K562 (cell line): ENCODE data around the gene FHL1. TPM values are rescaled to one million over a fixed set of nuclear protein-coding genes. Genes with fewer than 3 reads are reported as not detected.

Experiments
- ATAC-seq: fragments of 200-7000 bp; cut with Tn5 transposase; 3 replicates; pipeline ENCODE4 v1.9.1; 2020; ENCODE audit warnings: moderate library complexity
- BruUV-seq: library from RNA; stranded (reverse); fragments of 400-500 nt; replicated peaks from 2 replicates; lab custom pipeline; 2021; lab: Mats Ljungman, UMichigan
- CTCF ChIA-PET: fragments of 300-600 bp; formaldehyde crosslinking; extraction: SDS; loops from one replicate; lab custom pipeline; 2021; ENCODE audit warnings: low intra/inter-chr PET ratio; lab: Yijun Ruan, JAX
- POLR2A ChIA-PET: fragments of 300-600, 350-650 bp; sonication (Branson Sonifier 250); formaldehyde crosslinking; extraction: SDS; loops from one replicate; lab custom pipeline; 2021; ENCODE audit warnings: antibody characterized with exemption, inconsistent platforms; lab: Yijun Ruan, JAX
- DNase-seq, 4 experiments: peaks; one replicate each; pipeline versions ENCODE4 v3.0.0 to v3.0.0-alpha.2; 2011 to 2018; ENCODE audit warnings: low spot score in 3 of 4, mixed read lengths in 3 of 4; ENCODE audit errors: extremely low read depth in 1 of 4
- FAIRE-seq: peaks from 2 replicates; lab custom pipeline; 2011; peaks lifted over from hg19 to GRCh38; lab: Jason Lieb, UNC
- H2AFZ ChIP-seq: 2 replicates; pipeline ENCODE4 v1.6.0; 2011; ENCODE audit warnings: low read depth, low read length, control low read depth, inconsistent platforms
- H3K27ac ChIP-seq: fragments of 200-600 bp; 3 replicates; pipeline ENCODE4 v1.8.0; 2011; ENCODE audit warnings: low read depth, mild to moderate bottlenecking, control low read depth, inconsistent platforms, low read length, moderate library complexity, mixed read lengths; ENCODE audit errors: extremely low read depth
- H3K27me3 ChIP-seq, 2 experiments: fragments of 300-600 bp in 1 of 2; 2 replicates in 1 of 2; 3 replicates in 1 of 2; pipeline versions ENCODE4 v1.6.0 to v1.8.0; 2011; ENCODE audit warnings: inconsistent platforms in 2 of 2, low read length in 2 of 2, mild to moderate bottlenecking in 1 of 2, mixed read lengths in 1 of 2, moderate library complexity in 1 of 2; ENCODE audit not compliant: control insufficient read depth in 2 of 2, insufficient read depth in 2 of 2
- H3K36me3 ChIP-seq: fragments of 300-600 bp; 3 replicates; pipeline ENCODE4 v1.8.0; 2011; ENCODE audit warnings: mild to moderate bottlenecking, low read length, inconsistent platforms; ENCODE audit not compliant: control insufficient read depth, insufficient read depth
- H3K4me1 ChIP-seq, 2 experiments: fragments of 200-600 bp in 1 of 2; replicated peaks in 1 of 2; 2 replicates in 1 of 2; 3 replicates in 1 of 2; pipeline versions ENCODE4 v1.5.1 to v1.8.0; 2011; ENCODE audit warnings: inconsistent platforms in 2 of 2, low read length in 2 of 2, mild to moderate bottlenecking in 1 of 2, mixed read lengths in 1 of 2, moderate library complexity in 1 of 2; ENCODE audit not compliant: control insufficient read depth in 2 of 2, insufficient read depth in 2 of 2
- H3K4me2 ChIP-seq: 2 replicates; pipeline ENCODE4 v1.6.1; 2011; ENCODE audit warnings: low read length, control low read depth, inconsistent platforms, mixed read lengths; ENCODE audit not compliant: insufficient read depth
- H3K4me3 ChIP-seq: fragments of 200-600 bp; sonication (generic), shearing (Covaris generic); 2 replicates; pipeline ENCODE4 v1.5.1; 2016; ENCODE audit warnings: control low read depth, inconsistent platforms
- H3K79me2 ChIP-seq: fragments of 200-600 bp; 3 replicates; pipeline ENCODE4 v1.8.0; 2011; ENCODE audit warnings: low read length, inconsistent platforms; ENCODE audit not compliant: control insufficient read depth, insufficient read depth
- H3K9ac ChIP-seq, 2 experiments: 2 replicates each; pipeline versions ENCODE4 v1.6.0 to v1.6.1; 2011; ENCODE audit warnings: low read depth in 2 of 2, low read length in 2 of 2, control low read depth in 1 of 2, inconsistent platforms in 1 of 2, mild to moderate bottlenecking in 1 of 2, mixed read lengths in 1 of 2; ENCODE audit not compliant: insufficient read depth in 1 of 2
- H3K9me1 ChIP-seq: one replicate; pipeline ENCODE4 v1.6.0; 2011; ENCODE audit warnings: inconsistent platforms, mild to moderate bottlenecking, low read length, moderate library complexity; ENCODE audit not compliant: control insufficient read depth, insufficient read depth
- H3K9me3 ChIP-seq: replicated peaks from 2 replicates; pipeline ENCODE4 v1.5.1; 2011; ENCODE audit warnings: low read depth, low read length, inconsistent platforms; ENCODE audit not compliant: control insufficient read depth, insufficient read depth
- H4K20me1 ChIP-seq: replicated peaks from 2 replicates; pipeline ENCODE4 v1.6.1; 2011; ENCODE audit warnings: low read length, inconsistent platforms, mixed read lengths; ENCODE audit not compliant: control insufficient read depth, insufficient read depth
- CSDE1 ChIP-seq, 2 experiments: fragments of 450-650 bp; IDR thresholded peaks; 2 replicates each; pipeline ENCODE4 v1.6.1; 2016; ENCODE audit warnings: mild to moderate bottlenecking in 1 of 2
- DDX20 ChIP-seq: fragments of 450-650 bp; IDR thresholded peaks from 2 replicates; pipeline ENCODE4 v1.6.1; 2016; ENCODE audit warnings: missing genetic modification characterization, low read depth, mild to moderate bottlenecking, missing compliant biosample characterization, moderate library complexity
- EGR1 ChIP-seq: fragments of 450-650 bp; conservative IDR thresholded peaks from 2 replicates; pipeline ENCODE4 v1.6.1; 2017; ENCODE audit warnings: mild to moderate bottlenecking
- HCFC1 ChIP-seq: IDR thresholded peaks from 2 replicates; pipeline ENCODE4 v1.6.1; 2012; ENCODE audit warnings: low read depth, low read length, improper control_type of control experiment
- MECOM ChIP-seq: fragments of 250-450 bp; sonication (Bioruptor Pico); IDR thresholded peaks from 2 replicates; pipeline ENCODE4 v1.8.0; 2022; ENCODE audit warnings: inconsistent platforms
- NFIC ChIP-seq: fragments of 450-650 bp; IDR thresholded peaks from 2 replicates; pipeline ENCODE4 v1.6.1; 2017; ENCODE audit warnings: mild to moderate bottlenecking, inconsistent platforms
- NFYB ChIP-seq: IDR thresholded peaks from 2 replicates; pipeline ENCODE4 v1.6.1; 2011; ENCODE audit warnings: mild to moderate bottlenecking, moderate library complexity; ENCODE audit not compliant: insufficient read length; ENCODE audit errors: extremely low read depth
- RNF2 ChIP-seq: sonication (generic); IDR thresholded peaks from 2 replicates; pipeline ENCODE4 v1.6.1; 2016
- SNRNP70 ChIP-seq: fragments of 200-400 bp; formaldehyde crosslinking; optimal IDR thresholded peaks from 2 replicates; pipeline ENCODE3; 2017; ENCODE audit warnings: low read depth, low read length
- TAF1 ChIP-seq: IDR thresholded peaks from 2 replicates; pipeline ENCODE4 v1.6.1; 2011; ENCODE audit warnings: mild to moderate bottlenecking, low read length, moderate library complexity; ENCODE audit not compliant: insufficient read depth, control insufficient read depth, severe bottlenecking; ENCODE audit errors: extremely low read depth
- XRCC5 ChIP-seq: fragments of 200-400 bp; formaldehyde crosslinking; IDR thresholded peaks from 2 replicates; pipeline ENCODE4 v1.6.1; 2017; ENCODE audit warnings: low read depth, mild to moderate bottlenecking, low read length
- ZBTB43 ChIP-seq: sonication (generic); formaldehyde crosslinking; IDR thresholded peaks from 2 replicates; pipeline ENCODE4 v1.8.0; 2023; ENCODE audit warnings: mild to moderate bottlenecking, missing genetic modification reagents
- ZNF589 ChIP-seq: fragments of 200-800 bp; sonication (Bioruptor generic); IDR thresholded peaks from 2 replicates; pipeline ENCODE4 v1.6.1; 2016; ENCODE audit warnings: low read depth, missing genetic modification characterization, missing compliant biosample characterization
- WGBS: fragments of 100-300 bp; shearing (Covaris generic); methylation state at CpG from one replicate; pipeline ENCODE4 v1.1.6; 2016; ENCODE audit warnings: low coverage, mixed read lengths; ENCODE audit not compliant: insufficient coverage; ENCODE audit errors: missing lambda C conversion rate; 5-methylcytosine and 5-hydroxymethylcytosine counted together
- in situ Hi-C: fragments of 300-500 bp; cut with MboI; formaldehyde crosslinking; loops from 4 replicates; pipeline ENCODE4 v1.15.0; 2018; ENCODE audit warnings: inconsistent platforms, mixed read lengths
- intact Hi-C: fragments of 100-400 bp; cut with micrococcal nuclease; formaldehyde crosslinking; loops from 2 replicates; pipeline ENCODE4 v1.14.2; 2022
- polyA plus RNA-seq, 8 experiments: library from polyadenylated mRNA; depleted of rRNA in 4 of 8; stranded (reverse) in 5 of 8; unstranded in 3 of 8; fragments of >200 nt; fragmentation: Nextera tagmentation in 2 of 8; fragmentation: Illumina TruSeq in 1 of 8; extraction: Ambion mirVana in 2 of 8; extraction: Trizol in 1 of 8; gene quantifications; 2 replicates each; pipeline versions ENCODE4 v1.2.1 to v1.2.3, GENCODE V29; 2011 to 2014; ENCODE audit warnings: inconsistent platforms in 1 of 8, missing spikeins in 1 of 8
- total RNA-seq, 7 experiments: library from RNA; depleted of rRNA in 6 of 7; stranded (reverse); fragments of >200 nt in 6 of 7; fragmentation: Illumina TruSeq in 2 of 7; extraction: Trizol in 2 of 7; gene quantifications; 2 replicates each; pipeline versions ENCODE4 v1.2.1 to v1.2.3, GENCODE V29; 2011 to 2021; ENCODE audit warnings: low replicate concordance in 1 of 7
- TF ChIP-seq, protein P1 (sequence below): sonication (generic); formaldehyde crosslinking; IDR thresholded peaks from 2 replicates; pipeline ENCODE4 v1.4.0; 2020; ENCODE audit warnings: mild to moderate bottlenecking, missing genetic modification reagents

FHL1 gene
- total and polyA plus RNA-seq, 9 of the 15 experiments (the other 6 are each of a cell fraction or from before 2014, with no cell fraction given) = 0.03 to 3.0 (median 0.13) TPM; not detected in 1

DNA sequence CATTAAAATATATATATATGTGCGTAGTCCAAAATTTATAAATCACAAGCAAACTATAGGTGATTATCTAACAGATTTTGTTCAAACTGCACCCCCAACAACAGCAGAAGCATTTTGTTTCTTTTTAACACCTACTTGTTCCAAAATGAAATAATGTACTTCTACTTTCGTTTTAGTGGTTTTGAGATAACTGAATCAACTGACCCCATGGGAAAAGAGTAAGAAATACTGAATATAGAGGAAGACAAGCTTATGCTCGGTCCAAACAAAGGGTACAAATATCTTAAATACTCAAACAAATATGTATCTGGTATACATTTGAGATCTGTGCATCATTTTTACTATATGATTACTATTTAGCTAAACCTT, 81.5 kb downstream of the FHL1 start:
- Histone ChIP-seq H3K9me1 (no peaks in the 10 kb centered on the region), H3K9me3 (no peaks in the 10 kb centered on the region), H2AFZ (no peak overlapping the region), H3K27me3 (no peaks in the 10 kb centered on the region), H3K4me2 (no peak overlapping the region), H3K27ac (no peak overlapping the region), H3K36me3 (peaks cover 70% of the 10 kb centered on the region; the same call in 2 of the 3 replicates), H3K4me3 (no peak overlapping the region), H3K4me1 (no peaks in the 10 kb centered on the region), H3K79me2 (no peaks in the 10 kb centered on the region), H3K9ac (no peak overlapping the region), H4K20me1 (no peaks in the 10 kb centered on the region)
- no TSS peak for BruUV-seq
- ATAC-seq (no peak), FAIRE-seq (no peak), DNase-seq (no peak)
- intact Hi-C loops = no loop called here
- ChIA-PET POLR2A (no interaction called here), CTCF (no interaction called here)
- 67% methylated on average over 3 of the region's 3 CpGs for WGBS
- in situ Hi-C loops = no loop called here
- TF ChIP-seq DDX20 (tag) = no peak
- no peak for TF ChIP-seq TAF1
- no peak for TF ChIP-seq ZNF589 (CRISPR knock-in tag)
- no peak for TF ChIP-seq NFYB
- TF ChIP-seq, protein P1, sequence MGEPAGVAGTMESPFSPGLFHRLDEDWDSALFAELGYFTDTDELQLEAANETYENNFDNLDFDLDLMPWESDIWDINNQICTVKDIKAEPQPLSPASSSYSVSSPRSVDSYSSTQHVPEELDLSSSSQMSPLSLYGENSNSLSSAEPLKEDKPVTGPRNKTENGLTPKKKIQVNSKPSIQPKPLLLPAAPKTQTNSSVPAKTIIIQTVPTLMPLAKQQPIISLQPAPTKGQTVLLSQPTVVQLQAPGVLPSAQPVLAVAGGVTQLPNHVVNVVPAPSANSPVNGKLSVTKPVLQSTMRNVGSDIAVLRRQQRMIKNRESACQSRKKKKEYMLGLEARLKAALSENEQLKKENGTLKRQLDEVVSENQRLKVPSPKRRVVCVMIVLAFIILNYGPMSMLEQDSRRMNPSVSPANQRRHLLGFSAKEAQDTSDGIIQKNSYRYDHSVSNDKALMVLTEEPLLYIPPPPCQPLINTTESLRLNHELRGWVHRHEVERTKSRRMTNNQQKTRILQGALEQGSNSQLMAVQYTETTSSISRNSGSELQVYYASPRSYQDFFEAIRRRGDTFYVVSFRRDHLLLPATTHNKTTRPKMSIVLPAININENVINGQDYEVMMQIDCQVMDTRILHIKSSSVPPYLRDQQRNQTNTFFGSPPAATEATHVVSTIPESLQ (CRISPR knock-in tag) = no peak
- no peak for TF ChIP-seq MECOM (CRISPR knock-in tag)
- TF ChIP-seq RNF2 = no peak
- TF ChIP-seq CSDE1 (IDR thresholded peaks at IDR 0.05) = no peak
- TF ChIP-seq XRCC5 = no peak
- TF ChIP-seq NFIC = no peak
- TF ChIP-seq HCFC1 = no peak
- no peak for TF ChIP-seq SNRNP70
- TF ChIP-seq ZBTB43 (CRISPR knock-in tag) = no peak
- TF ChIP-seq EGR1 = no peak
